Liver (tissue), 9 donors: ENCODE measurements around the gene MAP1LC3B2. TPM values are rescaled to one million over a fixed set of nuclear protein-coding genes. Genes with fewer than 3 reads are reported as not detected.

Experiments used
- DNase-seq: peaks from one replicate; pipeline ENCODE4 v3.0.0-alpha.2; 2017; ENCODE audit warnings: low spot score
- H3K27ac ChIP-seq, 2 donors: one replicate each; pipeline ENCODE4 v1.7.0; 2013; ENCODE audit warnings: inconsistent platforms in 2 of 2, low read length in 2 of 2, control low read depth in 1 of 2, low read depth in 1 of 2, mild to moderate bottlenecking in 1 of 2
- H3K27me3 ChIP-seq, 4 donors: one replicate each; pipeline versions ENCODE4 v1.6.1 to v1.7.0; 2013; ENCODE audit warnings: low read length in 3 of 4, inconsistent platforms in 1 of 4, mild to moderate bottlenecking in 1 of 4, moderate library complexity in 1 of 4; ENCODE audit not compliant: control insufficient read depth in 4 of 4, insufficient read depth in 4 of 4
- H3K36me3 ChIP-seq, 4 donors: one replicate each; pipeline versions ENCODE4 v1.6.1 to v1.7.0; 2013; ENCODE audit warnings: low read length in 3 of 4, mild to moderate bottlenecking in 3 of 4, low read depth in 1 of 4, moderate library complexity in 1 of 4; ENCODE audit not compliant: control insufficient read depth in 4 of 4, insufficient read depth in 3 of 4
- H3K4me1 ChIP-seq, 4 donors: one replicate each; pipeline versions ENCODE4 v1.6.1 to v1.7.0; 2013; ENCODE audit warnings: low read length in 3 of 4, mild to moderate bottlenecking in 3 of 4, moderate library complexity in 1 of 4; ENCODE audit not compliant: control insufficient read depth in 4 of 4, insufficient read depth in 4 of 4
- H3K4me3 ChIP-seq, 3 donors: one replicate each; pipeline versions ENCODE4 v1.6.1 to v1.7.0; 2013; ENCODE audit warnings: low read length in 3 of 3, control low read depth in 1 of 3, low read depth in 1 of 3, mild to moderate bottlenecking in 1 of 3
- H3K9ac ChIP-seq, 2 donors: one replicate each; pipeline ENCODE4 v1.7.0; 2013; ENCODE audit warnings: low read length in 2 of 2, mild to moderate bottlenecking in 2 of 2, moderate library complexity in 2 of 2, control low read depth in 1 of 2, low read depth in 1 of 2
- H3K9me3 ChIP-seq, 4 donors: one replicate each; pipeline versions ENCODE4 v1.6.1 to v1.7.0; 2013; ENCODE audit warnings: low read length in 3 of 4; ENCODE audit not compliant: control insufficient read depth in 4 of 4
- EGR1 ChIP-seq, 2 donors: IDR thresholded peaks; 2 replicates each; pipeline ENCODE4 v1.6.1; 2016 to 2018; ENCODE audit warnings: antibody characterized with exemption in 2 of 2, low read depth in 2 of 2
- FOXA1 ChIP-seq: IDR thresholded peaks from 2 replicates; pipeline ENCODE4 v1.6.1; 2016; ENCODE audit warnings: antibody characterized with exemption
- FOXA2 ChIP-seq: IDR thresholded peaks from 2 replicates; pipeline ENCODE4 v1.6.1; 2016; ENCODE audit warnings: antibody characterized with exemption
- GABPA ChIP-seq, 2 donors: IDR thresholded peaks in 1 of 2; conservative IDR thresholded peaks in 1 of 2; 2 replicates each; pipeline ENCODE4 v1.6.1; 2016; ENCODE audit warnings: antibody characterized with exemption in 2 of 2, mild to moderate bottlenecking in 1 of 2, moderate library complexity in 1 of 2
- HNF4A ChIP-seq, 2 donors: conservative IDR thresholded peaks; 2 replicates each; pipeline ENCODE4 v1.6.1; 2016; ENCODE audit warnings: antibody characterized with exemption in 2 of 2, mild to moderate bottlenecking in 2 of 2
- HNF4G ChIP-seq: IDR thresholded peaks from 2 replicates; pipeline ENCODE4 v1.6.1; 2016; ENCODE audit warnings: antibody characterized with exemption
- JUND ChIP-seq, 2 donors: IDR thresholded peaks; 2 replicates each; pipeline ENCODE4 v1.6.1; 2016; ENCODE audit warnings: antibody characterized with exemption in 2 of 2
- NR2F2 ChIP-seq: IDR thresholded peaks from 2 replicates; pipeline ENCODE4 v1.6.1; 2016; ENCODE audit warnings: antibody characterized with exemption
- RAD21 ChIP-seq, 2 donors: IDR thresholded peaks; 2 replicates each; pipeline ENCODE4 v1.6.1; 2016; ENCODE audit warnings: antibody characterized with exemption in 2 of 2, mild to moderate bottlenecking in 2 of 2
- RXRA ChIP-seq, 2 donors: IDR thresholded peaks; 2 replicates each; pipeline ENCODE4 v1.6.1; 2017 to 2018; ENCODE audit warnings: antibody characterized with exemption in 2 of 2, mild to moderate bottlenecking in 1 of 2
- SP1 ChIP-seq: IDR thresholded peaks from 2 replicates; pipeline ENCODE4 v1.6.1; 2018; ENCODE audit warnings: antibody characterized with exemption, mild to moderate bottlenecking
- TAF1 ChIP-seq: conservative IDR thresholded peaks from 2 replicates; pipeline ENCODE4 v1.6.1; 2016; ENCODE audit warnings: antibody characterized with exemption, mild to moderate bottlenecking
- WGBS: extraction: QIAGEN DNeasy Blood & Tissue Kit; methylation state at CpG from one replicate; pipeline ENCODE4 v1.1.7; 2013; 5-methylcytosine and 5-hydroxymethylcytosine counted together
- polyA plus RNA-seq, 2 donors: library from polyadenylated mRNA; stranded (reverse) in 1 of 2; unstranded in 1 of 2; fragments of 200-250 nt in 1 of 2; fragments of >200 nt in 1 of 2; fragmentation: Nextera tagmentation in 1 of 2; extraction: Ambion mirVana in 1 of 2; gene quantifications; one replicate each; pipeline versions ENCODE4 v1.2.1 to v1.2.3, GENCODE V29; 2013 to 2015
- total RNA-seq, 2 donors: library from RNA; depleted of rRNA; stranded (reverse); fragments of >200 nt; gene quantifications; one replicate each; pipeline ENCODE4 v1.2.3, GENCODE V29; 2014
- TF ChIP-seq, protein P1 (sequence below): IDR thresholded peaks from 2 replicates; pipeline ENCODE4 v1.6.1; 2016; ENCODE audit warnings: antibody characterized with exemption
- TF ChIP-seq, protein P2 (sequence below): fragments of 150-350 bp; IDR thresholded peaks from 2 replicates; pipeline ENCODE4 v1.5.1; 2017; ENCODE audit warnings: improper control_type of control experiment, low read depth, low read length; ENCODE audit not compliant: missing input control
- TF ChIP-seq, protein P3 (sequence below): IDR thresholded peaks from 2 replicates; pipeline ENCODE4 v1.6.1; 2016; ENCODE audit warnings: antibody characterized with exemption, mild to moderate bottlenecking
- TF ChIP-seq, protein P4 (sequence below): IDR thresholded peaks from 2 replicates; pipeline ENCODE4 v1.6.1; 2016; ENCODE audit warnings: antibody characterized with exemption
- TF ChIP-seq, protein P5 (sequence below): IDR thresholded peaks from 2 replicates; pipeline ENCODE4 v1.6.1; 2016; ENCODE audit warnings: antibody characterized with exemption
- donor health status: healthy.
- donor health status: healthy.
- donor health status: healthy.
- donor health status: healthy.
- donor health status: healthy.

Gene MAP1LC3B2
- total and polyA plus RNA-seq, 4 donors: 1.3 to 7.7 TPM; not detected in 2

DNA sequence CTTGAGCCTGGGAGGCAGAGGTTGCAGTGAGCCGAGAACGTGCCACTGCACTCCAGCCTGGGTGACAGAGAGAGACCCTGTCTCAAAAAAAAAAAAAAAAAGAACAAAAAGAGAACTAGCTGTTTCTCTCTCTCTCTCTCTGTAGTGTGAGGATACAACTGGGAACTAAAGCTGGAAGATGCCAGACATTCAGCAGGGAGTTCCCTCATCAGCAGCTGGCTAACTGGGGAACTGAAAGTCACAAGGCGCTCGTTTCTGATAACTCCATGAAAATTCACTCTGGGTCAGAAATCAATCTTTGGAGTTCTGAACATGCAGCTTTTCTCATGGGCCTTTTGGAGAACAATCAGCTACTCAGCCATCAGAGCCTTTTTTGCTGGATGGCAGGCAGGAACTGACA, 43.5 kb upstream of the MAP1LC3B2 start (continued):
- TF ChIP-seq RAD21 (IDR thresholded peaks at IDR 0.05): no peak
- TF ChIP-seq TAF1: no peak
- no peak for TF ChIP-seq NR2F2

DNA sequence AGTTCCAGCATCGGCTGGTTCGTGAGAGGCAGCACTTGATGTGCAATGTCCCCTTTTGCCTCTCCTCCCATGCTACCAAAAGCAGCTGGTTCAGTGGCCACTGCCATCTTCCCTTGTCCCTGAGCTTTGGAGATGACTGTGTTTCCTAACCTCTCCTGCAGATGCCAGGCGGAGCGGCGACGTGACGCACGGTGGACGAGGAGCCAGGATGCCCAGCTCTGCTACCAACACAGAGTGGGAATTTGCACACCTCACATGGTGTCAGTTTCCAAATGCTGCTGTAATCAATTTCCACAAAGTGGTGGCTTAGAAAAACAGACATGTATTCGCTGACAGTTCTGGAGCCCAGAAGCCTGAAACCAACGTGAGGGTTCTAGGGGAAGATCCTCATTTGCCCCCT, 42.5 kb upstream of the MAP1LC3B2 start:
- TF ChIP-seq, protein P1, sequence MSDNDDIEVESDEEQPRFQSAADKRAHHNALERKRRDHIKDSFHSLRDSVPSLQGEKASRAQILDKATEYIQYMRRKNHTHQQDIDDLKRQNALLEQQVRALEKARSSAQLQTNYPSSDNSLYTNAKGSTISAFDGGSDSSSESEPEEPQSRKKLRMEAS: no peak
- TF ChIP-seq RXRA (IDR thresholded peaks at IDR 0.05) (no peak), FOXA1 (no peak), NR2F2 (no peak), HNF4G (no peak), JUND (IDR thresholded peaks at IDR 0.05) (no peak)
- TF ChIP-seq, protein P2, sequence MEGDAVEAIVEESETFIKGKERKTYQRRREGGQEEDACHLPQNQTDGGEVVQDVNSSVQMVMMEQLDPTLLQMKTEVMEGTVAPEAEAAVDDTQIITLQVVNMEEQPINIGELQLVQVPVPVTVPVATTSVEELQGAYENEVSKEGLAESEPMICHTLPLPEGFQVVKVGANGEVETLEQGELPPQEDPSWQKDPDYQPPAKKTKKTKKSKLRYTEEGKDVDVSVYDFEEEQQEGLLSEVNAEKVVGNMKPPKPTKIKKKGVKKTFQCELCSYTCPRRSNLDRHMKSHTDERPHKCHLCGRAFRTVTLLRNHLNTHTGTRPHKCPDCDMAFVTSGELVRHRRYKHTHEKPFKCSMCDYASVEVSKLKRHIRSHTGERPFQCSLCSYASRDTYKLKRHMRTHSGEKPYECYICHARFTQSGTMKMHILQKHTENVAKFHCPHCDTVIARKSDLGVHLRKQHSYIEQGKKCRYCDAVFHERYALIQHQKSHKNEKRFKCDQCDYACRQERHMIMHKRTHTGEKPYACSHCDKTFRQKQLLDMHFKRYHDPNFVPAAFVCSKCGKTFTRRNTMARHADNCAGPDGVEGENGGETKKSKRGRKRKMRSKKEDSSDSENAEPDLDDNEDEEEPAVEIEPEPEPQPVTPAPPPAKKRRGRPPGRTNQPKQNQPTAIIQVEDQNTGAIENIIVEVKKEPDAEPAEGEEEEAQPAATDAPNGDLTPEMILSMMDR: no peak
- 94% methylated on average over 11 of the region's 11 CpGs for WGBS
- no peak for DNase-seq
- Histone ChIP-seq H3K27me3 (no peaks in the 10 kb centered on the region), H3K9me3 (no peaks in the 10 kb centered on the region), H3K4me3 (no peak overlapping the region), H3K9ac (no peak overlapping the region), H3K4me1 (no peaks in the 10 kb centered on the region), H3K27ac (no peak overlapping the region), H3K36me3 (no peaks in the 10 kb centered on the region)

DNA sequence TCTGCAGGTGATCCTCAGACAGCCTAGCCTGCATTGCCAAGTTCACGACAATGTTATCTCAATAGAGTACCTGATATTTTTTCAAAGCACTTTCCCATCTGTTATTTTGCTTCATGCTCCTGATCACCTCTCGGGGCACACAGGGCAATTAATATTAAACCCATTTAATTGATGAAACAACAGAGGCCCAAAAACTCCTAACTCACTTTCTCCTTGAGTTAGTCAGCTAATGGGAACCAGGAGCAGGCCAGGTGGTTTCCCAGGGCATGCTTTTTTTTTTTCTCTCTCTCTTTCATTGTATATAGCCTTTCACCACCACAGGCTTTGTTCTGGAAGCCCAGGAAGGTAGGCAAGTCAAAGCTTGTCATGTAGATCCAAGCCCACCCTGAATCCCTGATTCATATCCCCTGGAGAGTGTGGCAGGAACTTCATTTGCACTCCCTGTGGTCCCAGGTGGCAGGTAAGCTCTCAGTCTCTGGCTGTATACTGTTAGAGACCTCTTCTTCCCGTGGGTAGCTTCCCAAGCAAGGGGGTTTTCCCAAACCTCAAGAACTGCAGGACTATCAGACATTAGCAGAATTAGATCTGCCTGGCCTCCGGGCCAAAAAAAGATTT, 41.6 kb upstream of the MAP1LC3B2 start:
- TF ChIP-seq HNF4A (conservative IDR thresholded peaks at IDR 0.05): no peak
- TF ChIP-seq FOXA1: no peak
- TF ChIP-seq GABPA (IDR thresholded peaks at IDR 0.05 in 1 of 2, conservative IDR thresholded peaks at IDR 0.05 in 1 of 2): no peak
- no peak for TF ChIP-seq NR2F2
- TF ChIP-seq TAF1: no peak
- TF ChIP-seq, protein P3, sequence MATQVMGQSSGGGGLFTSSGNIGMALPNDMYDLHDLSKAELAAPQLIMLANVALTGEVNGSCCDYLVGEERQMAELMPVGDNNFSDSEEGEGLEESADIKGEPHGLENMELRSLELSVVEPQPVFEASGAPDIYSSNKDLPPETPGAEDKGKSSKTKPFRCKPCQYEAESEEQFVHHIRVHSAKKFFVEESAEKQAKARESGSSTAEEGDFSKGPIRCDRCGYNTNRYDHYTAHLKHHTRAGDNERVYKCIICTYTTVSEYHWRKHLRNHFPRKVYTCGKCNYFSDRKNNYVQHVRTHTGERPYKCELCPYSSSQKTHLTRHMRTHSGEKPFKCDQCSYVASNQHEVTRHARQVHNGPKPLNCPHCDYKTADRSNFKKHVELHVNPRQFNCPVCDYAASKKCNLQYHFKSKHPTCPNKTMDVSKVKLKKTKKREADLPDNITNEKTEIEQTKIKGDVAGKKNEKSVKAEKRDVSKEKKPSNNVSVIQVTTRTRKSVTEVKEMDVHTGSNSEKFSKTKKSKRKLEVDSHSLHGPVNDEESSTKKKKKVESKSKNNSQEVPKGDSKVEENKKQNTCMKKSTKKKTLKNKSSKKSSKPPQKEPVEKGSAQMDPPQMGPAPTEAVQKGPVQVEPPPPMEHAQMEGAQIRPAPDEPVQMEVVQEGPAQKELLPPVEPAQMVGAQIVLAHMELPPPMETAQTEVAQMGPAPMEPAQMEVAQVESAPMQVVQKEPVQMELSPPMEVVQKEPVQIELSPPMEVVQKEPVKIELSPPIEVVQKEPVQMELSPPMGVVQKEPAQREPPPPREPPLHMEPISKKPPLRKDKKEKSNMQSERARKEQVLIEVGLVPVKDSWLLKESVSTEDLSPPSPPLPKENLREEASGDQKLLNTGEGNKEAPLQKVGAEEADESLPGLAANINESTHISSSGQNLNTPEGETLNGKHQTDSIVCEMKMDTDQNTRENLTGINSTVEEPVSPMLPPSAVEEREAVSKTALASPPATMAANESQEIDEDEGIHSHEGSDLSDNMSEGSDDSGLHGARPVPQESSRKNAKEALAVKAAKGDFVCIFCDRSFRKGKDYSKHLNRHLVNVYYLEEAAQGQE: no peak
- TF ChIP-seq EGR1 (IDR thresholded peaks at IDR 0.05; ENCODE audit: low read depth in 2 of 2): no peak
- TF ChIP-seq SP1: no peak
- TF ChIP-seq FOXA2: no peak
- TF ChIP-seq, protein P1: no peak
- TF ChIP-seq, protein P4, sequence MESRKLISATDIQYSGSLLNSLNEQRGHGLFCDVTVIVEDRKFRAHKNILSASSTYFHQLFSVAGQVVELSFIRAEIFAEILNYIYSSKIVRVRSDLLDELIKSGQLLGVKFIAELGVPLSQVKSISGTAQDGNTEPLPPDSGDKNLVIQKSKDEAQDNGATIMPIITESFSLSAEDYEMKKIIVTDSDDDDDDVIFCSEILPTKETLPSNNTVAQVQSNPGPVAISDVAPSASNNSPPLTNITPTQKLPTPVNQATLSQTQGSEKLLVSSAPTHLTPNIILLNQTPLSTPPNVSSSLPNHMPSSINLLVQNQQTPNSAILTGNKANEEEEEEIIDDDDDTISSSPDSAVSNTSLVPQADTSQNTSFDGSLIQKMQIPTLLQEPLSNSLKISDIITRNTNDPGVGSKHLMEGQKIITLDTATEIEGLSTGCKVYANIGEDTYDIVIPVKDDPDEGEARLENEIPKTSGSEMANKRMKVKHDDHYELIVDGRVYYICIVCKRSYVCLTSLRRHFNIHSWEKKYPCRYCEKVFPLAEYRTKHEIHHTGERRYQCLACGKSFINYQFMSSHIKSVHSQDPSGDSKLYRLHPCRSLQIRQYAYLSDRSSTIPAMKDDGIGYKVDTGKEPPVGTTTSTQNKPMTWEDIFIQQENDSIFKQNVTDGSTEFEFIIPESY: no peak
- TF ChIP-seq, protein P2: no peak
- TF ChIP-seq, protein P5, sequence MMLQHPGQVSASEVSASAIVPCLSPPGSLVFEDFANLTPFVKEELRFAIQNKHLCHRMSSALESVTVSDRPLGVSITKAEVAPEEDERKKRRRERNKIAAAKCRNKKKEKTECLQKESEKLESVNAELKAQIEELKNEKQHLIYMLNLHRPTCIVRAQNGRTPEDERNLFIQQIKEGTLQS: no peak
- no peak for TF ChIP-seq HNF4G
- no peak for TF ChIP-seq RXRA (IDR thresholded peaks at IDR 0.05)
- TF ChIP-seq RAD21 (IDR thresholded peaks at IDR 0.05): no peak
- no peak for TF ChIP-seq JUND (IDR thresholded peaks at IDR 0.05)
- WGBS: 85% methylated on average over 4 of the region's 4 CpGs
- DNase-seq: no peak

More for the DNA sequence above, 41.6 kb upstream of the MAP1LC3B2 start:
- no peak overlapping the region for H3K9ac ChIP-seq
- no peak overlapping the region for H3K27ac ChIP-seq
- H3K27me3 ChIP-seq: no peaks in the 10 kb centered on the region
- no peaks in the 10 kb centered on the region for H3K9me3 ChIP-seq
- no peaks in the 10 kb centered on the region for H3K36me3 ChIP-seq
- H3K4me3 ChIP-seq: no peak overlapping the region
- H3K4me1 ChIP-seq: no peaks in the 10 kb centered on the region
